Measurements from ENCODE around the gene FCMR.

The FCMR gene

DNA sequence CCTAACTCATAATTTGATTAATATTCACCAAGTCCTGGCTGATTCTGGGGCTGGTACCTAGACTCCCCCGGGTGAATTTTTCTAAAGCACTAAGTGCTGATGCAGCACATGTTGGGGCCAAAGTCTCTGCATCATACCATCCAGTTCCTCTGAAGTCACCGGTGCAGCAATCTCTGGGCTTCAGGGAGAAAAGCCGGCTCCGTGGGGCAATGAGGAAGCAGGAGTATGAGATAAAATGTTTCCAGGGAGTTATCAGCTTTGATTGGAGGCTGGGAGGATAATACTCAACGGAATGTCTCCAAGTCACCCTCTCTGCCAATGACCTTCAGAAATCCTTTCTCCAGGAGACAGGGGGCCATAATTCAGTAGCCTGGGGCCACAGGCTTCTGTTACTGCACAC, 47.3 kb upstream of the FCMR start:
- no peaks in the 10 kb centered on the region for H3K9me2 ChIP-seq (replicated peaks; ENCODE audit: low read depth, low read length)
- peaks cover 4% of the 10 kb centered on the region for H3K27me3 ChIP-seq (ENCODE audit: insufficient read depth, low read length, poor library complexity, severe bottlenecking)
- H3F3A ChIP-seq (ENCODE audit: low read depth): no peaks in the 10 kb centered on the region
- no peak overlapping the region for H3K4me2 ChIP-seq (ENCODE audit: low read depth, low read length, poor library complexity, severe bottlenecking)
- H3K9ac ChIP-seq (ENCODE audit: low read depth, low read length, poor library complexity, severe bottlenecking): no peak overlapping the region
- H3K9me3 ChIP-seq (ENCODE audit: insufficient read depth, low read depth, low read length): no peaks in the 10 kb centered on the region
- no peaks in the 10 kb centered on the region for H3K36me3 ChIP-seq (ENCODE audit: insufficient read depth, low read length)
- H3K4me3 ChIP-seq (ENCODE audit: low read length, poor library complexity, severe bottlenecking): no peak overlapping the region
- H3K79me2 ChIP-seq (ENCODE audit: insufficient read depth, low read length): no peaks in the 10 kb centered on the region
- peaks cover 10% of the 10 kb centered on the region for H3K4me1 ChIP-seq (ENCODE audit: insufficient read depth, low read length, poor library complexity, severe bottlenecking)
- H2AFZ ChIP-seq (ENCODE audit: low read length): no peak overlapping the region
- no peak for TF ChIP-seq EZH2phosphoT487 (IDR thresholded peaks at IDR 0.05; ENCODE audit: borderline replicate concordance)
- TF ChIP-seq, protein P1, sequence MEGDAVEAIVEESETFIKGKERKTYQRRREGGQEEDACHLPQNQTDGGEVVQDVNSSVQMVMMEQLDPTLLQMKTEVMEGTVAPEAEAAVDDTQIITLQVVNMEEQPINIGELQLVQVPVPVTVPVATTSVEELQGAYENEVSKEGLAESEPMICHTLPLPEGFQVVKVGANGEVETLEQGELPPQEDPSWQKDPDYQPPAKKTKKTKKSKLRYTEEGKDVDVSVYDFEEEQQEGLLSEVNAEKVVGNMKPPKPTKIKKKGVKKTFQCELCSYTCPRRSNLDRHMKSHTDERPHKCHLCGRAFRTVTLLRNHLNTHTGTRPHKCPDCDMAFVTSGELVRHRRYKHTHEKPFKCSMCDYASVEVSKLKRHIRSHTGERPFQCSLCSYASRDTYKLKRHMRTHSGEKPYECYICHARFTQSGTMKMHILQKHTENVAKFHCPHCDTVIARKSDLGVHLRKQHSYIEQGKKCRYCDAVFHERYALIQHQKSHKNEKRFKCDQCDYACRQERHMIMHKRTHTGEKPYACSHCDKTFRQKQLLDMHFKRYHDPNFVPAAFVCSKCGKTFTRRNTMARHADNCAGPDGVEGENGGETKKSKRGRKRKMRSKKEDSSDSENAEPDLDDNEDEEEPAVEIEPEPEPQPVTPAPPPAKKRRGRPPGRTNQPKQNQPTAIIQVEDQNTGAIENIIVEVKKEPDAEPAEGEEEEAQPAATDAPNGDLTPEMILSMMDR (conservative IDR thresholded peaks at IDR 0.05; ENCODE audit: low read length): no peak
- no peaks in the 10 kb centered on the region for H4K20me1 ChIP-seq (ENCODE audit: insufficient read depth, low read length, poor library complexity, severe bottlenecking)

DNA sequence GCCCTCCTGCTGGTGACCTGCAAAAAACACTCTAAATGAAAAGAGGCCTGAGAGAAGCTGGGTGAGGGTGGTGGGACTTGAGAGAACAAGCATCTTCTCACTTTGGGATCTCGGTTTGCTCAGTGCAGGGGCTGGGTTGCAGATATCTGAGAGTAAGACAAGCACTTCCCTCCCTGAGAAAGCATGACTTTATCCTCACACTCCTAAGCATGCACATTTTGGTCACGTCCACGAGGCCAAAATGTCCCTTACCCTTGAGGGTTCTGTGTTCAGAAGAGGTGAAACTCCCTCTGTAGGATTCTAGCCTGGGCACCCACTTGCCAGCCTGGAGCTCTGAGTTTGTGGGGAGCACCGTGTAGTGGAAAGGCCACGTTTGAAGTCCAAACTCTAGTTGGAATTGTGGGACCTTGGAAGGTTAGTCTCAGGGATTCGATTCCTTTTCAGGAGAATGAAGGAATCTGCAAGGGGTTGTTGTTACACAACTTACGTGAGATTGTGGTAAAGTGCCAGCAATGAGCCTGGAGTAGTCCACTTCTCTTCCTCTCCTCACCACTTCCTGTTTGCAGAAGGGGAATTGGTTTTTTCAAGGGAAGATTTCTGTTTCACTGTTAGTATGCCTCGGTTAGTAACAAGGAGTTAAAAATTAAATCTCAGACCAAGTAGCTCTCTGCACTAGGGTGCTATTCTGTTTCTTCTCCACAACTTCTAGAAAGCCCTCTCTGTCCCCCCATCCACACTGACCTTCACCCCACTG, 45.5 kb upstream of the FCMR start:
- Histone ChIP-seq H3K9ac (ENCODE audit: low read depth, low read length, poor library complexity, severe bottlenecking) (no peak overlapping the region), H4K20me1 (ENCODE audit: insufficient read depth, low read length, poor library complexity, severe bottlenecking) (no peaks in the 10 kb centered on the region), H3K27me3 (ENCODE audit: insufficient read depth, low read length, poor library complexity, severe bottlenecking) (peaks cover 4% of the 10 kb centered on the region), H3F3A (ENCODE audit: low read depth) (no peaks in the 10 kb centered on the region), H2AFZ (ENCODE audit: low read length) (0 out of 2 replicates have a peak overlapping the region, but pooled peaks have one; percentile 3), H3K36me3 (ENCODE audit: insufficient read depth, low read length) (no peaks in the 10 kb centered on the region), H3K4me1 (ENCODE audit: insufficient read depth, low read length, poor library complexity, severe bottlenecking) (peaks cover 27% of the 10 kb centered on the region), H3K4me2 (ENCODE audit: low read depth, low read length, poor library complexity, severe bottlenecking) (peak overlapping the region; percentile 23), H3K4me3 (ENCODE audit: low read length, poor library complexity, severe bottlenecking) (no peak overlapping the region), H3K9me3 (ENCODE audit: insufficient read depth, low read depth, low read length) (no peaks in the 10 kb centered on the region), H3K9me2 (replicated peaks; ENCODE audit: low read depth, low read length) (no peaks in the 10 kb centered on the region), H3K79me2 (ENCODE audit: insufficient read depth, low read length) (no peaks in the 10 kb centered on the region)
- TF ChIP-seq, protein P1 (conservative IDR thresholded peaks at IDR 0.05; ENCODE audit: low read length): no peak
- no peak for TF ChIP-seq EZH2phosphoT487 (IDR thresholded peaks at IDR 0.05; ENCODE audit: borderline replicate concordance)

DNA sequence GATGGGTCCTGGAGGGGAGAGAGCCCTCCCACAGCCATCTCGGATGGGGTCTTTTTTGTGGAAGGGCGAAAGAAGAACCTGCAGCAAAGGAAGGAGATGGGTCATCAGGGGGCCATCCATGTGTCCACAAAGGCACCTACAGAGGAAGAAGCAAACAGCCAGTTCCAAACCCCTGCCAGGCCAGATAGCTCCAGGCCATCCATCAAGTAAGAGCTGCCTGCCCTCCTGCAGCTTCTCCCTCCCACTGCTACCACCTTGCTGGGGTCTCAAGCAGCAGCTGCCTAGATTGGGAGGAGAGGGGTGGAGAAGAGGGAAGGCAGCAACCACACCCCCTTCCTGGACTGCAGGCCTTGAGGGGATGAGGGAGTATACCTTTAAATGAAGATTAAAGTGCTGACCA, 44.0 kb upstream of the FCMR start:
- no peaks in the 10 kb centered on the region for H3K27me3 ChIP-seq (ENCODE audit: insufficient read depth, low read length, poor library complexity, severe bottlenecking)
- no peak overlapping the region for H3K9ac ChIP-seq (ENCODE audit: low read depth, low read length, poor library complexity, severe bottlenecking)
- no peaks in the 10 kb centered on the region for H3K9me3 ChIP-seq (ENCODE audit: insufficient read depth, low read depth, low read length)
- H3K36me3 ChIP-seq (ENCODE audit: insufficient read depth, low read length): no peaks in the 10 kb centered on the region
- H3K4me2 ChIP-seq (ENCODE audit: low read depth, low read length, poor library complexity, severe bottlenecking): no peak overlapping the region
- no peaks in the 10 kb centered on the region for H3F3A ChIP-seq (ENCODE audit: low read depth)
- H2AFZ ChIP-seq (ENCODE audit: low read length): no peak overlapping the region
- H3K79me2 ChIP-seq (ENCODE audit: insufficient read depth, low read length): no peaks in the 10 kb centered on the region
- no peak overlapping the region for H3K4me3 ChIP-seq (ENCODE audit: low read length, poor library complexity, severe bottlenecking)
- peaks cover 29% of the 10 kb centered on the region for H3K4me1 ChIP-seq (ENCODE audit: insufficient read depth, low read length, poor library complexity, severe bottlenecking)
- H4K20me1 ChIP-seq (ENCODE audit: insufficient read depth, low read length, poor library complexity, severe bottlenecking): no peaks in the 10 kb centered on the region
- TF ChIP-seq, protein P1 (conservative IDR thresholded peaks at IDR 0.05; ENCODE audit: low read length): no peak
- TF ChIP-seq EZH2phosphoT487 (IDR thresholded peaks at IDR 0.05; ENCODE audit: borderline replicate concordance): no peak
- no peaks in the 10 kb centered on the region for H3K9me2 ChIP-seq (replicated peaks; ENCODE audit: low read depth, low read length)

Measured in Loucy (cell line).